GM18511 (cell line): Measurements from ENCODE around the gene CADM1.

Experiments used
- ATAC-seq: cut with Tn5 transposase; IDR thresholded peaks from one replicate; pipeline ENCODE4 v1.9.1; 2021; ENCODE audit warnings: mild to moderate bottlenecking, moderate library complexity; ENCODE audit not compliant: unreplicated experiment

The CADM1 gene

DNA sequence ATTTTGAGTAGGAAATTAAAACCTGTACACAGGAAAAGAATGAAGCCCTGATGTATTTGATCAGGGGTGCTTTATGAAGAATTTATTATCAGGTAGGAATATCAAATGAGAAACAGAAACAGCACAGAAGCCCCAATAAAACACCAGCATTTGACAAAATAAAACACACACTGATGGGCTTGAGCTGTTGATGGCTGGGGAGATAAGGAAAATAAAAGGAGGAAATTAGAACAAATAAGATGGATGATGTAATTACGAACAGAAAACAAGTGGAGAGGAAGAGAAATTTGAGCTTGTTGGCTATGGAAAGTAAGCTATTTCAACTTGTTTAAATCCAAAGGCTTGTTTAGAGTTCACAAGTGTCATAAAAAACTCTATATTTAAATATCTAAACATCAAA is 213.7 kb downstream of the CADM1 start:
- ATAC-seq, result no peak

DNA sequence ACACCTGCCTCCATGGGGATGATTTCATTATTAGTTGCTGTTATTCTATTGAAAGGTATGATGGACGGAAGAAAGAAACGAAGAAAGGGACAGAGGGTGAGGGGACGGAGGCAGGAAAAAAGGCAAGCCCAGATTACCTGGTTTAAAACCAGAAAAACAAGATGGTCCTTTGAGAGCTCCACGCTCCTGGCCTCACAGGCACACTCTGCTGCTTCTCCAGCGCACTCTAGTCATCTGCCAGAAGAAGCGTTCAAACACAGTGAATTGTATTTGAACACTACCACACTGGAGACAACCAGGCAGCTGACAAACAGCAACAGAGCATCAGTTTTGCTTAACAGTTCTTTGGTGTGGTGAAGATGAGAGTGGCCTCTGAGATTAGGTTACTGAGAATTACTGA is 216.9 kb downstream of the CADM1 start:
- no peak for ATAC-seq

DNA sequence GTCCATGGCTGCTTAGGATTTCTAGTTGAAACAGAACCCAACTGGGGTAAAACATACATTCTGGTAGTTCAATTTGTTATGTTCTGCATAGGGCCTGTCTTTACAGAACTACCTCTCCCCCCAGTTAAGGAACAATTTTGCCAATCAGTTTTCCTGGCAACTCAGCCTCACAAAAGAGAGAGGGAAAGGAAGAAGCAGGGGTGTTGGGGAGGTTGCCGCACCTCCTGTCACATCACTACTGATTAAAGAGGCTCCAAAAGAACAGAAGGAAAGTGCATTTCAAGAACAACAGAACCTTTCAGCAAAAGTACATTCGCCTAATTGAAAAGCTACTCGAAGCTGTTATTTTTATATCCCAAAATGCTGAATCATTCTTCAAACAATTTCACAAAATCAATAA is 217.6 kb downstream of the CADM1 start:
- ATAC-seq, result no peak

DNA sequence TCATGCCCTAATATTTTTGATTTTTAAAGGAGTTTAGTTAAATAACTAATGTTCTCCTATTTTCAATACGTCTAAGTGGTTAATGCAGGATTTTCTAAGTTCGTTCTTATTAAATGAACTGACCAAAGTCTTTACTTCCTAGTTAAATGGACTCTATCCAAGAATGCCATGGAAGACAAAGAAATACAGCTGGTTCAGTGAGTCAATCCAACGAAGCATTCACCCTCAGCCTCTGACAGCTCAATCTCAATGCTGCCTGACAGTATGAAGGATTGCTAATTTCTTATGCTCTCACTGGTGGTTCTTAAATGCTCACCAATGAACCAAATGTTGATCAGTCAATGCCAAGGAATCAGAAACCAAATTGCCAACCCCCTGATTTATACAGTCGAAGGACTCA is 219.4 kb downstream of the CADM1 start:
- no peak for ATAC-seq

DNA sequence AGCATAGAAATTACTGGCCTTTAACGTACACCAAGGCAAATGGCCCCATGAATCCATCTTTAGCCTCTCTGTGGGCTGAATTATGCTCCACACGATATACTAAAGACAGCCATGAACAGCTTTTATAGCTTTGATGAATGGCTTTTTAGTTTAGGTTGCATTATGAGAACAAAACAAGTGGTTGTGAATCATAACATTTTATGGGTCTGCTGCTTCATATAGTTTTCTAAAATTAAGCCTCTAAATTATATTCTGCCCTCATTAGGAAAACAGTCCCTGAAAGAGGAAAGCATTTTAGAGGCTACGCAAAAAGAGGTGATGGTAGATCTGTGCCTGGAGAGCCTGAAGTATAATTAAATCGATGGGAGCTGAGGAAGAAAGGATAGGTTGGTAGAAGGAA is 221.3 kb downstream of the CADM1 start:
- ATAC-seq, result no peak

DNA sequence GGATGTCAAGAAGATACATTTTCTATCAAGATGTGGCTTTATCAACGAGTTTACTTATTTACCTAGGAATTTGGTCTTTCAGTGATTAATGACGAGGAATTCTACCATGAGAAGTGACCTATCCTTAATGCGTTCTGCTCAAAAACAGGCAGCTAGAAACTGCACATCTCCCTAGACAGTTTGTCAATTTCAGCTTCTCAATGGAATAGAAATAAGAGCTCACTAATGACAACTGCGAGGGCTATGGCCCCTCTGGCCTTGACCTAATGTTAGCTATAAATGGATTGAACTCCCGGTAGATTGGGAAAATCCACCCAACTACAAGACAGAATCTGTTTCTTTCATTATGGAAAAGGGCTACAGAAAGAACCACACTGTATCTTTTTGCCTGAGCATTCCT is 223.4 kb downstream of the CADM1 start:
- ATAC-seq, result no peak

DNA sequence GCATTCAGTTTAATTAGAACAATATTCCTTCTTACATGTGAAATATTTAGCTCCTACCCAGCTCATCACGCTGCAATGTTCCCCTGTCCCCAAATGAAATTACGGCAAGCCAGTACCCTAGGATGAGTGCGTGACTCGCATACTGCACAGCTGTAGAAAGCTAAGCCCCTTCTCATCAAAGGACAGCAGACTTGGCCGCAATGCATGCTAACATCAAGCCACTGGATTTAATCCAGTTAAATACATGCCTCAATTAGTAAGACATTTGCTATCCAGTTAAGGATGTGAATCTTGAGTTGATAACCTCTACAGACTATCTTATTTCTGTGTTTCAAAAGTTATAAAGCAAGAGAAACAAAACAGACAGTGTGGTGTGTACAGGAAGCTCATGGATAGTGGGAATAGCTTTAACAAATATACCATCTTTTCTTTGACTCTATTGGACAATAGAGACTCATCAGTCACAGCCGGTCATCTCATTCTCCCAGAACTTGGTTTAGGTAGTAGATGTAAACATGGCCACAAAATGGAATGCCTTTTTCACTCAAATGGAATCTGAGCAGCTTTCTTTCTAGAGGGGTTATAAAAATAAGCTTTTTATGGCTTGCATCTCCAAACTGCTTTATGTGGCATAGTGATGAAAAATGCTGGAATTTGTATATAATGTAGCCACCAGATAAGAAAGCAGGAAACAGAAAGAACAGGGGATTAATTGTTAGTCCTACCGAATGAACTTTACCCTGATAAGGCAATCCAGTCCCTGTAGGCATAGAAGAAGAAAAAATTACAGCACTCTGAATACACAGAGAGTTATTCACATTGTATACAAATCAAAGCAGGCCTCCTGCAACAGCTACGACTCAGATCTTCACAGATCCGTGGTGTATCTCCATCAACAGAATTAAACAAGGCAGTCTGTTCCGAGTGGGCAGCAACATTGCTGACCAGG is 224.1 kb downstream of the CADM1 start:
- ATAC-seq, result no peak

DNA sequence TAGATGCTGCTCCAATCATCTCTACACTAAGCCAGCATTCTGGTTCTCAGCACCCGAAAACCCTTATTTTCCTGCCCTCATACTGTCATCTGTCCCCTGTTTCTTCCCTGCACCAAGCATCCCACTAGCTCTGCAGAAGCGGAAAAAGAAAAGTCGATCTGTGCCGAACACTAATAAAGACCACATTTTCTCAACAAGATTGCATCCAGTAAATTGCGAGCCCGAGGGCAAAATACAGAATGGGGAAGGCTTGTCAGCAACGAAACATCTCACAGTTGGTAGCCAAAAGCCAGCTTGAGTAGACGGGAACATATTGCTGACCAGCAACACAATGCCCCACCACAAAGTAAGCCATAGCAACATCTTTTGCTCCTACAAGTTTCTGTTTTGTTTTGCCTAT is 227.4 kb downstream of the CADM1 start:
- no peak for ATAC-seq

DNA sequence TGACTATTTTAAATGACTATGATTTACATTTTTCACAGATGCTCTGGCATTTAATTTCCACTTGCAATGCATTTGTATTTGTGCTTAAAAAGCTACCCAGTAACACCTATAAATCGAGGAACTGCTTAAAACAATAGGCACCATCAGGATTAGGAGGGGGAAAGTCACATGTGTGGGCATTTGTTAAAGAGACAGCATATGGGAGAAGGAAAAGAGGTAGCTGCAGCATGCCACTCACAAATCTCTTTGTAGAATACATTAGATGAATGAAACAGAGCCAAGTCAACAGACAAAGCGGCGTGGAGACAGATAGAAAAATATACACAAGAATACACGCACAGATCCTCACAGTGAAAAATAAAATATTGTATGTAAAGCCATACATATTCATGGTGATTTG is 228.0 kb downstream of the CADM1 start:
- ATAC-seq, result no peak

DNA sequence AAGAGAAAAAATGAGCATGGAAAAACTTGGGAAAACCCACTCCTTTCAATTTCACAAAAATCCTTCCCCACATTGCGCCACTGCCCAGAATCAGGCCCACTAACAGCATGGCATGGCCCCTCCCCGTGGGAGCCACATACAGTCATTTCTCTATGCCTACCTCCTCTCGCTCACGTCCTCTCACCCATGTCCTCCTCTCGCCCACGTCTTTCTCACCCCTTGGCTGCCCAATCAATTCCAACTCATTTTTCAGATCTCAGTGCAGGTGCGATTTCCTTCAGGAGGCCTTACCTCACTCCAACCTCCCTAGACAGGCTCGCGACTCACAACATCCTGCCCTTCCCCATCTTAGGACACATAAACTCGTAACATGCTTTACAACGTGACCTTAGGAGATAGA is 229.2 kb downstream of the CADM1 start:
- no peak for ATAC-seq

DNA sequence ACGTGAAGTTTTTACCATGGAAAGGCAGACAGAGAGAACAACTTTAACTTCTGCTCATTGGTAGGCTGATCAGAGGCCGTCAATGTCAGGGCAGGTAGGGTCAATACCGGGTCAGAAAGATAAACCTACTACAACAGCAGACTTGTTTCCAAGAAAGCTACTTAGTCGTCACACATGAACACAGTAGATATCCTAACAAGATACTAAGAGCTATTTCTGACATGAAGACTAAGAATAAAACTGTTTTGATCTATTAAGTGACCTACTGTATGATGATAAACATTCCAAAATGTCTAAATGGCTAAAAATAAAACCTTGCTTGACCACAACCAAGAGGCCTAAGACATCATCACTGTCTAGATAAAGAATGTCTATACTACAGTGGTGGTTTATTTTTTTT is 231.3 kb downstream of the CADM1 start:
- no peak for ATAC-seq

DNA sequence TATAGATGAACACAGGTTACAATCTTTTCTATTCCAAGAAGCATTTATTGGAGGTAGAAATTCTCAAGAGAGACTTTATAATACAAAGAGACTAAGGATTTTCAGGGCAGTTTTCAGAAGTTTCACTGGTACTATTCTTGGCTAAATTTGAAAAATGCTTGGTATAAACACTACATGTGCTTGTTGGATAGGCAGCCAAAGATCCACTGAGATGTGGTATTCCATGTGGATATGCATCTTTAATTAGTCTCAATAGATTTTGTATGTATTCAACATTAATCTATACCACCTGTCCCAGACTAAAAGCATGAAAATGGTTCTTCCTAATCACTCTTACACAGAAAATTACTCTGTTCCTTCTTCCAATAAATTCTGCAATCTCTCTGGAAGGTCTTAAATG is 232.6 kb downstream of the CADM1 start:
- ATAC-seq, result no peak

DNA sequence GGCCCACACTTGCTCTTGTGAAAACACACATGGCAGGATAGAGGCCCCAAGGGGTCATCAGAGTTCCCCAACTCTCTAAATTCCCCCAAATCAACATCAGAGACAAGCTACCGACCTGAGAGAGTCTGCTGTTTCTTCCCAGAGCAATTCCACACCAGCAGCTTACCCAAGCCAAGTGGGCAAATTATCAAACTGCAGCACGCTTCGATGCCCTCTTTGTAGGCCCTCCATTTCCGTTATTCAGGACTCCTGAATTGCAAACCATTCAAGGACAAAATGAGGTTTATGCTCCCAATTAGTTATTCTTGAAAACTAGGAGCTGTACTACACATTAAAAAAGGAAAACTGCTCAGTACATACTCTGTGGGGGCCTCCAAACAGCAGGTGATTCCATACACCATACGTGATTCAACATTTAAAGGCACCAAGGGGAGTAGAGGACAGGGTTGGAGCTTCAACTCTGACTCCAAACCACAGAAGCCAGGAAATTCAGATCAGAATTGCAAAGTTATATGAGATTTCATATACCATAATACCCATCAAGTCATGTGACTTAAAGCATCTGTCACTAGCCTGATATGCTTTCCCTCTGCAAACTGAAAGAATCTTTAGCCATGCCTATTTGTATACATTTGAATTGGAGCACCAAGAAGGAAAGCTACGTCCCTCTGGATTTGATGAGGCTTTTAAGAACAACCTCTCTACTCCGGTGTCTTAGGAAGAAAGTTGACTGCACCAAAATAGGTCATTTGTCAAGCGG is 234.8 kb downstream of the CADM1 start:
- ATAC-seq, result no peak

DNA sequence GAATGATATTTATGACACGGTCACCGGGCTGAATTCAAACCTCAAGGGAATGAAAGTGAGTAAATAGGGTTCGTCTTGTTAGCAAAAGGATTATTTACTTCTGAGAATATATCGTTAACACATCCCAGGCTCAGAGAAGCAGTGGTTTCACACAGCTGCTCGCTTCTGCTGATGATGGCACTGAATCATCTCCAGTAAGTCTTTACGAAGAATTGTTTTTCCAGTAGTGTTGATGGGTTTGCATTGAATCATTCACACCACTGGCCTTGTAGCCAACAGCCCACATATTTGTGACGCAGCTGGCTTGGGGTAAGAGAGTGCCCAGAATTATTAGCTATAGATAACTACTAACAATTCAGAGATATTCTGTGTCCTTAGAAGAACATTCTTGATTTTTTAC is 236.3 kb downstream of the CADM1 start:
- ATAC-seq, result no peak

DNA sequence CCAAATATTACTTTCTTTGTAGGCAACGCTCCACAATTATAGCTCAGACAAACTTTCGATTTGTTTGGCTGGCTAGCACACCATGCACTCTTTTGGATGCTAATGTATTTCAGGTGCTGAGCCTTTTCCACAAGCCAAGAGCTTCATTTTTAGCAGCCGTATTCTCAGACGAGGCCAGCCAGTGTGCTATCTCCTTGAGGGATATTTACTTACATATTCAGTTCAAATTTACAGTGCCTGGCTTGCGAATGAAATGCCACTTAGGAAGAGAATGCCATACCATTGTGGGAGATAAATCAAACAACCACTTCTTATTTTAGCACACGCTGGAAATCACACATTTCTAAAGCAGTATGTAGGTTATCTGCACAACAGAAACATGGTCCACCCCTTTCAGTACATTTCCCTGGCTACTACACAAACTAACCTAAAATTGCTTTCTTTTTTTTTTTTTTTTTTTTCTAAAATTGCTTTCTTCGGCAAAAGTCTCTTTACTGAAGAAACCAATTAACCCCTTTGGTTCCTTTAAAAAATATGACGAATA is 236.9 kb downstream of the CADM1 start:
- ATAC-seq, result no peak

DNA sequence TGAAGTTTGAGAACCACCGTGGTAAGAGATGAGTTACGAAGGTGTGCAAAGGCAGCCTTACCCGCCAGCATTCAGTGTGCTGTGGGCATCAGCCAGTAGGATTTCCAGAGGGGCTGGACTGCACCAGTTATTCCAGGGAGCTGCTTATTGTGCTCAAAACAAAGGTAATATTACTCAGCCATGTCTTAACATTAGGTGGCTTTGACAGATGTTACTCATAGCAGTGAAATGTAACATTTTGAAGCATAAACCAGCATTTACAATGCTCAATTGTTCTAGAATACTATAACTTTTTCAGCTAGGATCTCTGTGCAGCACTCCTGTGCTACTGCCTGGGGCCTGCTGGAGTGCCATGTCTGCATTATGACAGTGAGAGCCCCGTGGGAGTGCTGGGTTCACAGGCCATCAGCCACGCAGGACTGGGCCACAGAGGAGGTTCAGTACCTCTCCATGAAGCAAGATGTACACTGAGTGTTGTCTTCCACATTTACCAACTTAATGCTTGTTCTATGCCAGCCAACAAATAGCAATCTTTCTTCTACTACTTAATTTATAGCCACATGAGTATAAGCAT is 238.1 kb downstream of the CADM1 start:
- no peak for ATAC-seq

DNA sequence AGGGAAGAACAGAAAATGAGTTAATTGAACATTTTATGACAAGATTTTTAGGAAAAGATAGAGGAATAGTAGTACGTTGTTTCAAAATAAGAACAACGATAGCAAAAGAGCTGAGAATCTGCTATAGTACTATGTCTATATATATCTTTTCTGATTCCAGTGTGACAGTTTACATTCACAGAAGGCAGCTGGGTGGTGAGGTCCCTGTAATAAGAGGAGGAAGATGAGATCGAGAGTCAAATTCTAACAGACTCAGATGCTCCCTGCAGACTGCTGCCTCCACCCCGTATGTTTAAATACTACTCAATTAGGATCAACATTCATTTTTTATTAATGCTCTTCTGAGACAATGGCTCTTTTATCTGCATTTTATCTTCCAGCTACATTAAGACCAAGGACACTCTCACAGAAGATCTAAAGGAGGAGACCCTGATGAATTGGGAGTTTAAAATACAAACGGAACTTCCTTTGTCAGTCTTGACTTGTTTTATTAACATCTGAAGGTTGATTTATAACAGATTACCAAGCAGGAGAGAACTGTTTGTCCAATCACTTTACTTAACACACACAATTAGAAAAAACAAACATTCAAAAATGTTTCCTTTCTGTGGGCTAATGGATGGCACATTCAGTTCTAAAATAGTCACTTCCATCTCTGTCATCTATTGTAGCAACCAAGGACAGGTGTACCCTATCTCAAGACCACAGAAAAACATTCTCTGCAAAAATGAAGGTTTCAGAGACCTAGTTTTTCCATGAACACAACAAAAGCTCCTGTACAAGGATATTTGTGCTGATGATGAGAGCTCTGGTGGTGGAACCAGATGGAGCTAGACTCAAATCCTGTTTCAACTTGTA is 240.2 kb downstream of the CADM1 start:
- ATAC-seq, result no peak

DNA sequence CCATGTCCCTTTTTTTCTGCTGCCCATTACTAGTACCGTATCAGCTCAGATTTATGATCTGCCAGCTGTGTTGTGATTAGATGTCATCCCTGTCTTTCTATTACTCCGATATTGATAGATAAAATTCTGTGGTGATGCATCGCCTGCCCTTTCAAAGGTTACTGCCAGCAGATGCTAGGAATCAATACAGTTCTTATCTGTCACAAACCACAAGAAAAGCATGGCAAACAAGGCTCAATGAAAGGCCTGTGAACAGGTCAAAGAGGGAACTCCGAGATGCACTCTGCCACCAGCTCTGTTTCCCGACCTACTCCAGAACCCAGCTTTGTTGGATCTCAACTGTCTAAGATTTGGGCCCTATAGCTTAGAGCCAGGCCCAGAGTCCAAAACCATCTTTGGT is 246.0 kb downstream of the CADM1 start:
- ATAC-seq, result no peak

DNA sequence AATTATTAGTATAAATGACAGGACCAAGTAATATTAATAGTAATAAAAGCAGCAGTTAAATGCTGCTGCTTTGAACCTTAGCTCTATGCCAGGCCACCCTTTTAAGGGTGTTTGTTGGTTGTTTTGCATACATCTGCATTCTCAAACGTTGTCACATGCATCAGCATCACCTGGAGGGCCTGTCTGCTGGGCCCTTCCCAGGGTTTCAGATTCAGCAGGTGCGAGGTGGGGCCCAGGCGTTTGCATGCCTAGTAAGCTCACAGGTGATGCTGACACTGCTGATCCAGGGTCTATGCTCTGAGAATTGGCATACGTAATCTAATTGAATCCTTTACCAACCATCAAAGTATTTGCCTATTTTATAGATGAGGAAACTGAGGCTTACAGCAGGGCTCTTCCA is 246.5 kb downstream of the CADM1 start:
- ATAC-seq, result no peak

DNA sequence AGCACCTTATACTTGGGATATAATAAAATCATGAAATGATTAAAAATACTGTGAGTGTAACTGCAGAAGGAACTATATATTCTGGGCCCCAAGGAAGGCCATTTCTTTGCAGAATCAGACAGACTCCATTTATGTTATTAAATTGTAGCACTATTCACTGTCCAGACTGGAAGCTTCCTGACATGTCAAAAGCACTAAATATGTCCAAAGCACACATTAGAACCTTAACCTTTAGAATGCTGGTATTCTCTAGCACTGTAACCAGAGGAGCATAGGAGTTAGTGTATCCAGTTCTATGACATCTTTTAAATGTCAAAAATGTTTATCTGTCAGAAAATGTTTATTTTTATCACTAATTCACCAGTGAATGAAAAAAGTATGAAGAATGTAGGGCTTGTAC is 246.9 kb downstream of the CADM1 start:
- no peak for ATAC-seq
